Fibroblast of lung (primary cell): ENCODE measurements around the gene ATXN7L2. TPM values are rescaled to one million over a fixed set of nuclear protein-coding genes. Genes with fewer than 3 reads are reported as not detected.

Source experiments
- DNase-seq, 2 donors: peaks; one replicate each; pipeline versions ENCODE4 v3.0.0 to v3.0.0-alpha.2; 2010; ENCODE audit warnings: low read depth in 2 of 2
- H2AFZ ChIP-seq: 2 replicates; pipeline ENCODE4 v1.5.1; 2012; ENCODE audit warnings: low read length, control low read depth, inconsistent platforms
- H3K27ac ChIP-seq: 2 replicates; pipeline ENCODE4 v1.5.1; 2011; ENCODE audit warnings: low read length, control low read depth; ENCODE audit not compliant: insufficient read depth
- H3K27me3 ChIP-seq: 2 replicates; pipeline ENCODE4 v1.5.1; 2011; ENCODE audit warnings: mild to moderate bottlenecking, low read length; ENCODE audit not compliant: control insufficient read depth, insufficient read depth
- H3K36me3 ChIP-seq: 2 replicates; pipeline ENCODE4 v1.5.1; 2011; ENCODE audit warnings: low read length; ENCODE audit not compliant: control insufficient read depth, insufficient read depth
- H3K4me1 ChIP-seq: 2 replicates; pipeline ENCODE4 v1.5.1; 2011; ENCODE audit warnings: low read length; ENCODE audit not compliant: control insufficient read depth, insufficient read depth; ENCODE audit errors: extremely low read depth
- H3K4me2 ChIP-seq: 2 replicates; pipeline ENCODE4 v1.5.1; 2011; ENCODE audit warnings: low read length, control low read depth; ENCODE audit not compliant: insufficient read depth; ENCODE audit errors: extremely low read depth
- H3K4me3 ChIP-seq, 4 experiments: fragments of 200-600 bp in 1 of 4; sonication (generic) in 1 of 4; replicated peaks in 1 of 4; 2 replicates each; pipeline ENCODE4 v1.5.1; 2011 to 2016; ENCODE audit warnings: low read length in 4 of 4, low read depth in 3 of 4, mild to moderate bottlenecking in 3 of 4, control low read depth in 2 of 4, inconsistent platforms in 1 of 4, mixed read lengths in 1 of 4; ENCODE audit not compliant: insufficient read depth in 1 of 4; ENCODE audit errors: control extremely low read depth in 1 of 4
- H3K79me2 ChIP-seq: 2 replicates; pipeline ENCODE4 v1.5.1; 2012; ENCODE audit warnings: mild to moderate bottlenecking, low read length, inconsistent platforms; ENCODE audit not compliant: control insufficient read depth, insufficient read depth
- H3K9ac ChIP-seq: 2 replicates; pipeline ENCODE4 v1.5.1; 2011; ENCODE audit warnings: mild to moderate bottlenecking, low read length, control low read depth; ENCODE audit not compliant: insufficient read depth
- H3K9me3 ChIP-seq: 2 replicates; pipeline ENCODE4 v1.5.1; 2012; ENCODE audit warnings: low read depth, low read length; ENCODE audit not compliant: control insufficient read depth, insufficient read depth
- H4K20me1 ChIP-seq: 2 replicates; pipeline ENCODE4 v1.5.1; 2011; ENCODE audit warnings: low read length; ENCODE audit not compliant: control insufficient read depth, insufficient read depth; ENCODE audit errors: extremely low read depth
- EZH2 ChIP-seq: IDR thresholded peaks from 2 replicates; pipeline ENCODE4 v1.5.1; 2012; ENCODE audit warnings: low read length, control low read depth, mild to moderate bottlenecking; ENCODE audit errors: missing control alignments
- polyA plus RNA-seq, 2 donors: library from polyadenylated mRNA; depleted of rRNA in 1 of 2; stranded (reverse) in 1 of 2; unstranded in 1 of 2; fragments of >200 nt; gene quantifications; 2 replicates each; pipeline ENCODE4 v1.2.1, GENCODE V29; 2011 to 2012; ENCODE audit warnings: missing spikeins in 1 of 2
- total RNA-seq: library from RNA; depleted of rRNA; stranded (reverse); fragments of >200 nt; gene quantifications from 2 replicates; pipeline ENCODE4 v1.2.1, GENCODE V29; 2014
- TF ChIP-seq, protein P1 (sequence below), 2 donors: IDR thresholded peaks in 1 of 2; conservative IDR thresholded peaks in 1 of 2; 1 replicate in 1 of 2; 2 replicates in 1 of 2; pipeline ENCODE4 v1.5.1; 2011 to 2012; ENCODE audit warnings: low read length in 2 of 2, control low read depth in 1 of 2, inconsistent platforms in 1 of 2, low read depth in 1 of 2, mild to moderate bottlenecking in 1 of 2

ATXN7L2 gene
- total and polyA plus RNA-seq, 2 donors (not counting 1 experiment from before 2014, with no cell fraction given): 0.86 to 2.0 TPM

DNA sequence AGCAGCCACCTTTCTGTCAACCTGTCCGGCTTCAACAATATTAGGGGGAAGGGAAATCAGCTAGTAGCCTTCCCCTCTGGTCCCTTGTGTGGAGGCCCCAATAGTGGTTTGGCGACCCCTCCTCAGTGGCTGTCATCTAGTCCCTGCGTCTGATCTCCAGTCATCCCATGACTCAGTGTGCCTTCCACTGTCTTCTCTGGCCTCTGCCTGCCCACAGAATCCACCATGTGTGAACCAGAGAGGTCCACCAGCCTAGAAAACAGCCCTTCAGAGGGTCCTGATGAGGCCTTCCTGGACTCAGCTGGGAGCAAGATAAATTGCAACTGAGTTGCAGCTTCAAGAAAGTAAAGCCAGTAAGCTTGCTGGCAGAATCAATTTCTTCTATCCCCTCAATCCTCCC, 3.8 kb upstream of the ATXN7L2 start:
- no peaks in the 10 kb centered on the region for H3K9me3 ChIP-seq
- H3K79me2 ChIP-seq: no peaks in the 10 kb centered on the region
- DNase-seq: no peak
- TF ChIP-seq EZH2: no peak
- TF ChIP-seq, protein P1, sequence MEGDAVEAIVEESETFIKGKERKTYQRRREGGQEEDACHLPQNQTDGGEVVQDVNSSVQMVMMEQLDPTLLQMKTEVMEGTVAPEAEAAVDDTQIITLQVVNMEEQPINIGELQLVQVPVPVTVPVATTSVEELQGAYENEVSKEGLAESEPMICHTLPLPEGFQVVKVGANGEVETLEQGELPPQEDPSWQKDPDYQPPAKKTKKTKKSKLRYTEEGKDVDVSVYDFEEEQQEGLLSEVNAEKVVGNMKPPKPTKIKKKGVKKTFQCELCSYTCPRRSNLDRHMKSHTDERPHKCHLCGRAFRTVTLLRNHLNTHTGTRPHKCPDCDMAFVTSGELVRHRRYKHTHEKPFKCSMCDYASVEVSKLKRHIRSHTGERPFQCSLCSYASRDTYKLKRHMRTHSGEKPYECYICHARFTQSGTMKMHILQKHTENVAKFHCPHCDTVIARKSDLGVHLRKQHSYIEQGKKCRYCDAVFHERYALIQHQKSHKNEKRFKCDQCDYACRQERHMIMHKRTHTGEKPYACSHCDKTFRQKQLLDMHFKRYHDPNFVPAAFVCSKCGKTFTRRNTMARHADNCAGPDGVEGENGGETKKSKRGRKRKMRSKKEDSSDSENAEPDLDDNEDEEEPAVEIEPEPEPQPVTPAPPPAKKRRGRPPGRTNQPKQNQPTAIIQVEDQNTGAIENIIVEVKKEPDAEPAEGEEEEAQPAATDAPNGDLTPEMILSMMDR (conservative IDR thresholded peaks at IDR 0.05 in 1 of 2, IDR thresholded peaks at IDR 0.05 in 1 of 2; ENCODE audit: low read depth in 1 of 2, low read length in 2 of 2): no peak
- no peak overlapping the region for H3K4me3 ChIP-seq
- H2AFZ ChIP-seq: no peak overlapping the region
- peaks cover 9% of the 10 kb centered on the region for H3K27me3 ChIP-seq
- no peak overlapping the region for H3K9ac ChIP-seq
- no peak overlapping the region for H3K27ac ChIP-seq
- no peaks in the 10 kb centered on the region for H4K20me1 ChIP-seq
- H3K4me2 ChIP-seq: no peak overlapping the region
- H3K4me1 ChIP-seq: peaks cover 6% of the 10 kb centered on the region
- no peaks in the 10 kb centered on the region for H3K36me3 ChIP-seq

DNA sequence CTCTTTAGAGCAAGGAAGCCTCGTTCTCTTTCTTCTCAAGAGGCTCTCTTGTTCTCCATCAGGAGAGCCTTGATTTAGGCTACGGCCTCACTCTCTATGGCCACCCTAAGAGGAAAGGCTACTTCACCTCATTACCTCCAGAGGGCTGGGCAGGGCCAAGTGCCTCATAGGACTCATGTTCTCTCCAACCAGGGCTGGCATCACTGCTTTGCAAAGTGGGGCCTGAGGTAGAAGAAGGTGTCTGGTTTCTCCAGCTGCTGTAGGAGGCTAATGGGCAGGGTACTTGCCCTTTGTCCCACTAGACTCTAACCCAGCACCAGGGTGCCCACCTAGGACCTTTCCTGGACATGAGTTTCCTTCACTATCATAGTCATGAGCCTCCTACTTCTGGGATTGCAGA, 2.1 kb upstream of the ATXN7L2 start:
- Histone ChIP-seq H4K20me1 (no peaks in the 10 kb centered on the region), H3K9ac (no peak overlapping the region), H3K9me3 (no peaks in the 10 kb centered on the region), H3K4me2 (no peak overlapping the region), H3K27me3 (peaks cover 7% of the 10 kb centered on the region), H3K4me3 (no peak overlapping the region), H3K27ac (no peak overlapping the region), H3K4me1 (peaks cover 6% of the 10 kb centered on the region), H3K36me3 (no peaks in the 10 kb centered on the region), H3K79me2 (no peaks in the 10 kb centered on the region), H2AFZ (no peak overlapping the region)
- no peak for DNase-seq
- TF ChIP-seq, protein P1 (conservative IDR thresholded peaks at IDR 0.05 in 1 of 2, IDR thresholded peaks at IDR 0.05 in 1 of 2; ENCODE audit: low read depth in 1 of 2, low read length in 2 of 2): no peak
- TF ChIP-seq EZH2: no peak

DNA sequence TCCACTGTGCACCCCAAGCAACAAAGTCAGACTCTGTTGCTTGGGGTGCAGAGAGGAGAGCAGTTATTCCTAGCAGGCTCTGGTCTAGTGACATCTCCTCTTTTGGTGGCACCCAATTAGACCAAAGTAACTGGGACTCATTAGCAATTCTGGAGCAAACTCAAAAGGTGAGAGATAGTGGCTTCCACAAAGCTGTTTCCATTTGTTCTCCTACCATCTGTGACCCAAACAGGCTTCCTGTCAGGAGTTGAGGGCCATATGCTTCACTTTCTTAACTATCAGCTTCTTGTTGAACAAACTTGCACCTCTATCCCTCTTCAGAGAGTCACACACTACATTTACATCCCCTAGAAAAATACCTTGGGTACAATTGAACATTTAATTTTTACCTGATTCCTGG, 1.5 kb upstream of the ATXN7L2 start:
- H3K9ac ChIP-seq: no peak overlapping the region
- H2AFZ ChIP-seq: no peak overlapping the region
- no peak overlapping the region for H3K27ac ChIP-seq
- no peaks in the 10 kb centered on the region for H3K36me3 ChIP-seq
- no peaks in the 10 kb centered on the region for H4K20me1 ChIP-seq
- H3K9me3 ChIP-seq: no peaks in the 10 kb centered on the region
- H3K4me1 ChIP-seq: peaks cover 6% of the 10 kb centered on the region
- no peak overlapping the region for H3K4me3 ChIP-seq
- H3K4me2 ChIP-seq: no peak overlapping the region
- TF ChIP-seq, protein P1 (conservative IDR thresholded peaks at IDR 0.05 in 1 of 2, IDR thresholded peaks at IDR 0.05 in 1 of 2; ENCODE audit: low read depth in 1 of 2, low read length in 2 of 2): no peak
- no peak for TF ChIP-seq EZH2
- DNase-seq: no peak
- H3K79me2 ChIP-seq: no peaks in the 10 kb centered on the region
- peaks cover 7% of the 10 kb centered on the region for H3K27me3 ChIP-seq
